Spleen (tissue), 7 donors: ENCODE results near the gene GID8.

ENCODE experiments used
- CTCF ChIP-seq, 11 experiments: fragments of 200-600 bp in 7 of 11; fragments of 450-650 bp in 4 of 11; sonication (generic) in 4 of 11; IDR thresholded peaks in 8 of 11; conservative IDR thresholded peaks in 3 of 11; 1 replicate in 7 of 11; 2 replicates in 4 of 11; pipeline versions ENCODE4 v1.4.0 to v1.8.0; 2016 to 2021; ENCODE audit warnings: antibody characterized with exemption in 11 of 11, inconsistent platforms in 4 of 11, mild to moderate bottlenecking in 1 of 11
- POLR2A ChIP-seq, 3 donors: fragments of 450-650 bp; IDR thresholded peaks; one replicate each; pipeline ENCODE4 v1.5.1; 2017; ENCODE audit warnings: antibody characterized with exemption in 3 of 3, mild to moderate bottlenecking in 1 of 3
- POLR2AphosphoS5 ChIP-seq, 3 donors: sonication (generic); formaldehyde crosslinking; IDR thresholded peaks; one replicate each; pipeline ENCODE4 v1.5.1; 2017; ENCODE audit warnings: antibody characterized with exemption in 3 of 3
- donor health status: DM: no; HTN: no; CAD: no; lungs with moderate emphysema.
- donor health status: DM: no; HTN: no; CAD: no.
- donor health status: DM: no; HTN: no; CAD: no.

- no peak for TF ChIP-seq CTCF (IDR thresholded peaks at IDR 0.05 in 8 of 11, conservative IDR thresholded peaks at IDR 0.05 in 3 of 11)
- no peak for TF ChIP-seq POLR2A (IDR thresholded peaks at IDR 0.05)
- TF ChIP-seq POLR2AphosphoS5 (IDR thresholded peaks at IDR 0.05) = no peak
These were observed 11.3 kb downstream of the GID8 start for GRCh38 chr20:62949153-62949821.
